HL-60 (cell line): ENCODE data around the gene SVEP1.

Experiments
- DNase-seq, 2 experiments: peaks; one replicate each; pipeline ENCODE4 v3.0.0-alpha.2; 2010 to 2020; ENCODE audit warnings: low read depth in 1 of 2, low spot score in 1 of 2
- H3K27ac ChIP-seq: fragments of 250-450 bp; sonication (Bioruptor Pico); replicated peaks from 2 replicates; pipeline ENCODE4 v1.5.1; 2020; ENCODE audit warnings: mild to moderate bottlenecking, moderate library complexity
- H3K27me3 ChIP-seq: fragments of 250-450 bp; sonication (Bioruptor Pico); 2 replicates; pipeline ENCODE4 v1.5.1; 2021; ENCODE audit warnings: mild to moderate bottlenecking, moderate library complexity; ENCODE audit not compliant: insufficient read depth, poor library complexity, severe bottlenecking
- H3K4me3 ChIP-seq: replicated peaks from 2 replicates; pipeline ENCODE4 v1.5.1; 2011; ENCODE audit warnings: mild to moderate bottlenecking, control low read depth, low read length; ENCODE audit not compliant: insufficient read depth
- CTCF ChIP-seq: IDR thresholded peaks from one replicate; pipeline ENCODE4 v1.5.1; 2011; ENCODE audit warnings: low read length, control low read depth, inconsistent platforms; ENCODE audit not compliant: insufficient read depth
- GABPA ChIP-seq: IDR thresholded peaks from 2 replicates; pipeline ENCODE4 v1.6.1; 2012; ENCODE audit warnings: low read depth
- POLR2AphosphoS5 ChIP-seq: IDR thresholded peaks from 2 replicates; pipeline ENCODE4 v1.6.1; 2012; ENCODE audit warnings: low read depth
- REST ChIP-seq: IDR thresholded peaks from 2 replicates; pipeline ENCODE4 v1.6.1; 2012; ENCODE audit warnings: low read depth; ENCODE audit not compliant: insufficient replicate concordance
- SPI1 ChIP-seq: IDR thresholded peaks from 2 replicates; pipeline ENCODE4 v1.6.1; 2012; ENCODE audit warnings: low read depth, mild to moderate bottlenecking, borderline replicate concordance

The SVEP1 gene

DNA sequence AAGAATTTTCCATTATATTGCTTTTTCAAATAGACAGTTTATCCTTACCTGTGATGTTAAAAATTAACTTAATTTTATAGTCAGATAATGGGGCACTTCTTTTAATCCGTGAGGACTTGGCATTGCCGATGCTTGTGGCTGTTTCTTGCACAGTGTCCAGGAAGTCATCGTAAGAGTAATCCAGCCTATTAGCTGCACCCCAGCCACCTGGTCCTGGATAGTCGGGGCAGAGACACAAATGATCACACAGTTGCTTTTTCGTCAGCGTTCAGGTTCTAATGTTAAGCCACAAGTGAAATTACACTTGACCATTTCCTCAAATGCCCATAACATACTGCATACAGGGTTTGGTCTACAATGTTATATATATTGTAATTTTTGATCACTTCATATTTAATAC lies 107.4 kb downstream of the SVEP1 start:
- TF ChIP-seq SPI1 (no peak), CTCF (no peak), GABPA (no peak), REST (no peak), POLR2AphosphoS5 (no peak)
- no peak overlapping the region for H3K4me3 ChIP-seq
- no peak overlapping the region for H3K27ac ChIP-seq

GRCh38 chr9:110468950-110469349 lies 110.6 kb downstream of the SVEP1 start:
- Histone ChIP-seq H3K27me3 (peaks cover 5% of the 10 kb centered on the region), H3K27ac (no peak overlapping the region), H3K4me3 (no peak overlapping the region)
- TF ChIP-seq REST (no peak), CTCF (no peak), POLR2AphosphoS5 (no peak), SPI1 (no peak), GABPA (no peak)
- DNase-seq: no peak

More for the DNA sequence above, 107.4 kb downstream of the SVEP1 start:
- peaks cover 5% of the 10 kb centered on the region for H3K27me3 ChIP-seq
- no peak for DNase-seq

GRCh38 chr9:110465190-110465589 lies 114.4 kb downstream of the SVEP1 start:
- Histone ChIP-seq H3K4me3 (no peak overlapping the region), H3K27me3 (no peaks in the 10 kb centered on the region), H3K27ac (no peak overlapping the region)
- DNase-seq: no peak
- TF ChIP-seq SPI1 (no peak), REST (no peak), POLR2AphosphoS5 (no peak), CTCF (no peak), GABPA (no peak)
